ENCODE data around the gene AGAP2.
"Not testable (repeated sequence)": the region's sequence is repeated elsewhere in the genome, so short reads cannot be mapped to it uniquely, and the experiment has no call there.

AGAP2 gene

GRCh38 chr12:57738661-57739237, at the start of gene AGAP2:
TSS of gene AGAP2 (minus strand) at chr12:57738742. CDS start at chr12:57738246, 496 bp downstream.
- DNase-seq = no peak

DNA sequence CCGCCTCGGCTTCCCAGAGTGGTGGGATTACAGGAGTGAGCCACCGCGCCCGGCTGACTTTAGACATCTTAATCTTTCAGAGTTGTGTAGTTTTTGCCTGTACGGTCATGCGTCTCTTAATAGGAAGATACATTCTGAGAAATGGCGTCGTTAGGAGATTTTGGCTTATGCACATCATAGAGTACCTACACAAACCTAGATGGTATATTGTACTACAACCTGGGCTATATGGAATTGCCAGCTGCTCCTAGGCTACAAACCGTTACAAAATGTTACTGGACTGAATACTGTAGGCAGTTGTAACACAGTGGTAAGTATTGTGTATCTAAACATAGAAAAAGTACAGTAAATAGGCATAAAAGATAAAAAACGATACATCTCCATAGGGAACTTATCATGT, 45.3 kb upstream of the AGAP2 start:
- DNase-seq = no peak

GRCh38 chr12:57783466-57783801, 44.9 kb upstream of the AGAP2 start:
- DNase-seq = no peak

GRCh38 chr12:57782608-57783465, 44.3 kb upstream of the AGAP2 start, which contains the start of gene TSFM:
TSS of gene TSFM (plus strand) at chr12:57782787. CDS start at chr12:57782802, 15 bp downstream.
- peak; percentile 96 for DNase-seq

- DNase-seq = no peak
These were observed 43.7 kb upstream of the AGAP2 start for GRCh38 chr12:57782243-57782607.

DNA sequence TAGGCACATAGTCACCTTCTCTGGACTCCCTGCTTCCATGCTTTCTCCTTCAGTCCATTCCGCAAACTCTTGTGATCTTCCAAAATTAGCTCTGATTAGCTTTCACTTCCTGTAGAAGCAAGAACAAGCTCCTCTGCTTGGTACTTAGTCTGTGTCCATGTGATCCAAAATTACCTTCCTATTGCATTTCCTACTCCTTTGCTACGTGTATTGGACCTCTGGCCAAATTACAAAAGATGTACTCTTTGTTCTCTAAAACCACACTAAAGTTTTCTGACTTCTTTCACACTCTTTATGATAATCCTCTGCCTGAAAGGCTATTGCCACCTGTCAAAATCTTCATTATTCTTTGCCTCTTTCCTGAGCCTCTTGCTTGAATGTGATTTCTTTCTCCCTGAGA, 43.3 kb upstream of the AGAP2 start:
- DNase-seq = no peak

GRCh38 chr12:57781244-57781643, 42.7 kb upstream of the AGAP2 start:
- DNase-seq = no peak

DNA sequence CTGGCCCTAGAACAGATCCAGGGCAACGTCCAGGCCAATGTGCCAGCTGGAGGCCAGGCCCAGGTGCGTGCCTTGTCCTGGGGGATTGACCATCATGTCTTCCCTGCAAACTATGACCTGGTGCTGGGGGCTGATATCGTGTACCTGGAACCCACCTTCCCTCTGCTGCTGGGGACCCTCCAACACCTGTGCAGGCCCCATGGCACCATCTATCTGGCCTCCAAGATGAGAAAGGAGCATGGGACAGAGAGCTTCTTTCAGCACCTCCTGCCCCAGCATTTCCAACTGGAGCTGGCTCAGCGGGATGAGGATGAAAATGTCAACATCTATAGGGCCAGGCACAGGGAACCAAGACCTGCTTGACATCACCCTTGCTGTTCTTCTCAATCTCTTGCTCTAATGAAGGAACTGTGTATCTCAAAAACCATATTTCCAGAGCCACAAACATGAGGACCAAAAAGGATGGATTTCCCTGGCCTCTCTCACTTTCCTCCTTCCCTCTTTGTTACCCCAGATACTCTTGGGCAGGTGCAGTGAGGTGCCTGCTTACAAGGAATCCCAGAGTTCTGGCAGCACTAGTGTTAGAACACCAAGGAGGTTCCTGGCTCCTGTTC, 41.8 kb upstream of the AGAP2 start:
- DNase-seq = no peak

- DNase-seq = no peak
These were observed 41.2 kb upstream of the AGAP2 start for GRCh38 chr12:57779736-57780135.

DNA sequence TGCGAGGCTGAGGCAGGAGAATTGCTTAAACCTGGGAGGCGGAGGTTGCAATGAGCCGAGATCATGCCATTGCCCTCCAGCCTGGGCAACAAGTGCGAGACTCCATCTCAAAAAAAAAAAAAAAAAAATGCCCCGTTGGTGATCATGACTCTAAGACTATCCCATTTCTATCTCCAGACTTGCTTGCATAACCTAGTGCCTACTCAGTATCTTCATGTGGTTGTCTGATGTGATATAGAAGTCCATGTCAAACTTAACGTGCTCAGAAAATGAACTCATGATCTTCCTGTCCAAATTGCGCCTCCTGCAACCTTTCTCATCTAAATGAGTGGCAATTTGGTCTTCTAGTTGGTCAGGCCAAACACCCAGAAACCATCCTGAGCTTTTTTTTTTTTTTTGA, 39.4 kb upstream of the AGAP2 start:
- no peak for DNase-seq

GRCh38 chr12:57777367-57777766, 38.8 kb upstream of the AGAP2 start:
- DNase-seq = no peak

- DNase-seq = no peak
These were observed 37.7 kb upstream of the AGAP2 start for GRCh38 chr12:57776247-57776587.

DNA sequence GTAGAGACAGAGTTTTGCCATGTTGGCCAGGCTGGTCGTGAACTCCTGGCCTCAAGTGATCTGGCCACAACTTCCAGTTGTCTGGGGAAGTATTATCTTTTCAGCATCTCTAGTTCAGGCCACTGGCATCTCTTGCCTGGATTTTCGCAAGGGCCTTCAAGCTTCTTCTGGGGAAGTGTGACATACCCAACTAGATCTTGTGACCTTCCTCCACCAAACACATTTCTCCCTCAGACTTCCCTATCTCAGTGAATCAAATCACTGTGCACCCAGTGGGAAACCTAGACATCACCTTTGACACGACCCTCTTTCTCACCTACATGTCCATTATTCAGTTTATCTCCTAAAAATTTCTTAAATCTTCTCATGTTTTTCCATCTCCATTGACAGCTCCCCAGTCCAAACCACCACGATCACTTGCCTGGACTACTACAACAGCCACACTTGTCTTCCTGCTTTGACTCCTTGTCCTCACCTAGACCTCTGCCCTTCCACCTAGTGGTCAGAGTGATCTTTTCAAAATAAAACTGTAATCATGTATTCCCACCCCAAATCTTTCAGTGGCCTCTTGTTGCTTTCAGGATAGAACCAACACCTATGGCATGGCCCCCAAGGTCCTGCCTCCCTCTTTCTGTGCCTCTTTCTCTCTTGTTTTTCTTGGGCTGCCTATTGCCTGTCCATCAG, 37.2 kb upstream of the AGAP2 start:
- DNase-seq = no peak

DNA sequence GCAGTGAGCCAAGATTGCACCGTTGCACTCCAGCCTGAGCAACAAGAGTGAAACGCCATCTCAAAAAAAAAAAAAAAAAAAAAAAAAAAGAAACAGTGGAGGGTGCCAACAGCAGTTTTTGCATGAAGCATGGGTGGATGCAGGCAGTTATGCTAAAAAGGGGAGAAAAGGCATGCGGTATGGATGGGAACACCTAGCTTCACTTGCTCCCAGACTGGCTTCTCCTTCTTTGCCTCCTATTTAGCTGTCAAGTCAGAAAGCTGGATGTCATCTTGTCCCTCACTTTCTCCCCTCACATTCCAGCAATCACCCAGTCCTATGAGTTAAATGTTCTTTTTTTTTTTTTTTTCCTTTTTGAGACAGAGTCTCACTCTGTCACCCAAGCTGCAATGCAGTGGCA, 36.5 kb upstream of the AGAP2 start:
- DNase-seq = no peak

DNA sequence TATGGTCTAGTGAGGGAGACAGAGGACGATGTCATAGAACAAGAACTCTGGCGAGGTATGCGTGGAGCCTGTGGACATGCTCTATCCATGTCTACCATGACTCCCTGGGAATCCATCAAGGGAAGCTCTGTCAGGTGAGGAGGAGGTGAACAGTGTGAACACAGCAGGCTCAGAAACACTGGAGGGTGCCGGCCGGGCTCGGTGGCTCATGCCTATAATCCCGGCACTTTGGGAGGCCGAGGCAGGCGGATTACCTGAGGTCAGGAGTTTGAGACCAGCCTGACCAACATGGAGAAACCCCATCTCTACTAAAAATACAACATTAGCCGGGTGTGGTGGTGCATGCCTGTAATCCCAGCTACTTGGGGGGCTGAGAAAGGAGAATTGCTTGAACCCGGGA, 36.1 kb upstream of the AGAP2 start:
- DNase-seq = not testable (repeated sequence)

DNA sequence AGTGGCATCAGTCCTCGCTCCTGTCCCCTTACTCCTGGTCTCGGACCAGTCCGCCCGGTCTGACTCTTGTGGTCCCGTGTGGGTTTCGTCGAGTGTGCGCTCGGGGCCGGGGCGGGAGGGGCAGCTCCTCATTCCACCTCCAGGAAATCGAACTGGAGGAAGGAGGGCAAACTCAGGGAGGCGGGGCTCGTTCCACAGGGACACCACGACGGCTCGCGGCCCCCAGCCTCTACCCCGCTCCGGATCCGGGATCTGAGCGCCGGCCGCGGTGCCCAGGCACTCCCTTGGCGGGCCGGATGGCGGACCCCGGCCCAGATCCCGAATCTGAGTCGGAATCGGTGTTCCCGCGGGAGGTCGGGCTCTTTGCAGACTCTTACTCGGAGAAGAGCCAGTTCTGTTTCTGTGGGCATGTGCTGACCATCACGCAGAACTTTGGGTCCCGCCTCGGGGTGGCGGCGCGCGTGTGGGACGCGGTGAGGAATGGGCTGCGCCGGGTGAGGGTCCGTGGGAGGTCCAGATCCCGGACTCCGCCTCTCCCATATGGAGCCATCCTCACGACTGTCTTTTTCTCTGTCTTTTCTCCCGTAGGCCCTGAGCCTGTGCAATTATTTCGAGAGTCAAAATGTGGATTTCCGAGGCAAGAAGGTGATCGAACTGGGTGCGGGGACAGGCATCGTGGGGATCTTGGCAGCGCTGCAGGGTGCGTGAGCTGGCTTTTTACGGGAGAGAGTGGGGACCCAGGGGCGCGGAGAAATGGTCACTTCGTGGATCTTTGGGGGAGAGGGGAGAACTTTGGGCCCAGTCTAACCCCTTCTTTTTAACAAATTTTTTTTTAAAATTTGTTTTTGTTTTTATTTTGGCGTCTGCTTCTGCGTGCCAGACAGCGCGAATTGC, 34.1 kb upstream of the AGAP2 start, which contains the start of gene EEF1AKMT3:
EEF1AKMT3 (plus strand) TSS at position 186 of the 894 bp plus-strand sequence; CDS start at position 297, 111 bp downstream.
- DNase-seq = no peak

- peak; percentile 91 for DNase-seq
These were observed 33.4 kb upstream of the AGAP2 start, which contains the start of gene METTL1 for GRCh38 chr12:57771873-57772428. TSS of gene METTL1 (minus strand) at chr12:57772105. CDS start at chr12:57772083, 22 bp downstream.

GRCh38 chr12:57771236-57771872, 32.8 kb upstream of the AGAP2 start:
- DNase-seq = peak; percentile 90

DNA sequence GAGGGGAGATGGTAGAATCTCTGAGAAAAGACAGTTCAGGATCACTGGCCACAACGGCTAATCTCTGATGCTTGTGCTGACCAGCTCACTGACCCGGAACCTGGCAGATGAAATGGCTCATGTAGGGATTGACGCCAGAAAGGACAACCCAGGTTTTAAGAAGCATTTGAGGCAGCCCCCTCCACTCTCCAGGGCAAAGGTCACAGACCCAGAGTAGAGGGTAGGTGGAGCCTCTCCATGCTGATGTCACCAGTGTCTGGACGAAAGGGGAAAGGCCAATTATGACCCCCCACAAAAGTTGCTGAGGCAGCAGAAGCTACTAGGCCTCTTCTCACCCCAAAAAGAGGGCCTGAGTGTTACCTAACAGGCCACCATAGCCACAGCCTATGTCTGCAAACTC, 32.2 kb upstream of the AGAP2 start:
- DNase-seq = no peak

- DNase-seq = no peak
These were observed 31.1 kb upstream of the AGAP2 start for GRCh38 chr12:57769594-57769993.

- DNase-seq = no peak
These were observed 29.3 kb upstream of the AGAP2 start for GRCh38 chr12:57767876-57768275.

DNA sequence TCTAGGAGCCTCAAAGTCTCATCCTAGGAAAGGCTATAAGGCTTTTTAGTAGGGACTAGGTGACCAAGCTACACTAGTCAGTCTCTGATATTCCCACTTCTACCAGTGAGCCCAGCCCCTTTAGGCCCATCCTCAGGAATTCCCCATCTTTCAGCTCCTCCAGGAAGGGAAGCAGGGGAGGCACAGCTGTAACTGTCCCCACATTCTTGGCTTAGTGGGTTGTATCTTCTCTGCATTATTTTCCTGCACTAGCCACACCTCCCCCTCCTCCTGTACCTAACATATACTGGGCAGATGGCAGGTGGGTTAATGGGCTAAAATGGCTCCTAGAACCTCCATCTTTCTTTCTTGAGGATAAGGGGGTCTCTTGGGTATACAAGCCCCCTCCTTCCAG, 28.8 kb upstream of the AGAP2 start:
- DNase-seq = no peak
